ENCODE measurements around the gene ATP2B2. TPM values are rescaled to one million over a fixed set of nuclear protein-coding genes. Genes with fewer than 3 reads are reported as not detected.

The ATP2B2 gene
- total RNA-seq, 1 donor from 2014 or later = 0.09 TPM

- Histone ChIP-seq H3K4me1 (no peaks in the 10 kb centered on the region), H3K9me3 (no peaks in the 10 kb centered on the region), H3K36me3 (no peaks in the 10 kb centered on the region), H3K27me3 (ENCODE audit: low read depth) (peaks cover 8% of the 10 kb centered on the region), H3K27ac (no peak overlapping the region), H3K4me3 (no peak overlapping the region)
- no peak for TF ChIP-seq CTCF (IDR thresholded peaks at IDR 0.05)
- DNase-seq = no peak
- intact Hi-C loops (cut with DNase I) = no loop called here
- no peak for ATAC-seq
Measured at GRCh38 chr3:10510743-10511432, 5.5 kb upstream of the ATP2B2 start.

- no peak for TF ChIP-seq CTCF (IDR thresholded peaks at IDR 0.05)
- no peaks in the 10 kb centered on the region for H3K9me3 ChIP-seq
- ATAC-seq = no peak
- H3K27me3 ChIP-seq (ENCODE audit: low read depth) = peaks cover 10% of the 10 kb centered on the region
- no peak overlapping the region for H3K27ac ChIP-seq
- H3K4me3 ChIP-seq = no peak overlapping the region
- no peaks in the 10 kb centered on the region for H3K36me3 ChIP-seq
- intact Hi-C loops (cut with DNase I) = no loop called here
- DNase-seq = no peak
- H3K4me1 ChIP-seq = no peaks in the 10 kb centered on the region
Measured at GRCh38 chr3:10510086-10510742, 4.8 kb upstream of the ATP2B2 start.

GRCh38 chr3:10509325-10509724 is 3.9 kb upstream of the ATP2B2 start:
- intact Hi-C loops (cut with DNase I) = no loop called here
- H3K27me3 ChIP-seq (ENCODE audit: low read depth) = peaks cover 18% of the 10 kb centered on the region
- DNase-seq (no peak), ATAC-seq (no peak)
- H3K27ac ChIP-seq = no peak overlapping the region
- no peaks in the 10 kb centered on the region for H3K9me3 ChIP-seq
- no peak for TF ChIP-seq CTCF (IDR thresholded peaks at IDR 0.05)
- no peaks in the 10 kb centered on the region for H3K36me3 ChIP-seq
- H3K4me3 ChIP-seq = no peak overlapping the region
- no peaks in the 10 kb centered on the region for H3K4me1 ChIP-seq

GRCh38 chr3:10508619-10509260 is 3.4 kb upstream of the ATP2B2 start:
- ATAC-seq = no peak

GRCh38 chr3:10508235-10508618 is 2.8 kb upstream of the ATP2B2 start:
- DNase-seq = no peak
- no peak for TF ChIP-seq CTCF (IDR thresholded peaks at IDR 0.05)
- no peaks in the 10 kb centered on the region for H3K36me3 ChIP-seq
- H3K27ac ChIP-seq = no peak overlapping the region
- no peaks in the 10 kb centered on the region for H3K9me3 ChIP-seq
- H3K4me3 ChIP-seq = no peak overlapping the region
- H3K4me1 ChIP-seq = no peaks in the 10 kb centered on the region
- H3K27me3 ChIP-seq (ENCODE audit: low read depth) = peaks cover 26% of the 10 kb centered on the region
- ATAC-seq = no peak
- intact Hi-C loops (cut with DNase I) = no loop called here

More at GRCh38 chr3:10508619-10509260, 3.4 kb upstream of the ATP2B2 start:
- Histone ChIP-seq H3K4me3 (no peak overlapping the region), H3K4me1 (no peaks in the 10 kb centered on the region), H3K9me3 (no peaks in the 10 kb centered on the region), H3K27me3 (ENCODE audit: low read depth) (peaks cover 23% of the 10 kb centered on the region), H3K27ac (no peak overlapping the region), H3K36me3 (no peaks in the 10 kb centered on the region)
- intact Hi-C loops (cut with DNase I) = no loop called here
- DNase-seq = no peak
- TF ChIP-seq CTCF (IDR thresholded peaks at IDR 0.05) = no peak
